Fibroblast of lung (primary cell): ENCODE data around the gene PREP.

ENCODE experiments used
- EZH2 ChIP-seq: IDR thresholded peaks from 2 replicates; pipeline ENCODE4 v1.5.1; 2012; ENCODE audit warnings: low read length, control low read depth, mild to moderate bottlenecking; ENCODE audit errors: missing control alignments
- TF ChIP-seq, protein P1 (sequence below), 2 donors: IDR thresholded peaks in 1 of 2; conservative IDR thresholded peaks in 1 of 2; 1 replicate in 1 of 2; 2 replicates in 1 of 2; pipeline ENCODE4 v1.5.1; 2011 to 2012; ENCODE audit warnings: low read length in 2 of 2, control low read depth in 1 of 2, inconsistent platforms in 1 of 2, low read depth in 1 of 2, mild to moderate bottlenecking in 1 of 2

DNA sequence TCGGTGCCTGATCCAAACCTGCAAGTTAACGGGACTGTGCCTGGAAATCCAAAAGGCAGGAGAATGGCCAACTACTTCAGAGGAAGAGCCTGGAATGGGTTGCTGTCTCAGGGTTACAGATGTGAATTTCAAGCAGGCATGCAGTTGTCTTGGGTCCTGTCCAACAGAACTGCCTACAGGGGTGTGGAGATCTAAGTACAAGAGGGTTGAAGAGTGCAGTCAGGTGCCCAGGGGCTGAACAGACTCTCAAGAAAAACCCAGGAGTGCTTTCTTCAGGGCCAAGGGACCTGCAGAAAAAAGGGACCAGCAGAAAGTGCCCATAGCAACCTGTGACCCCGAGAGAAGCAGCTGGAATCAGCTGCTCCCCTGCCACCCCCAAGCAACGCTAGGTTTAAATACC is 71.0 kb downstream of the PREP start:
- TF ChIP-seq, protein P1, sequence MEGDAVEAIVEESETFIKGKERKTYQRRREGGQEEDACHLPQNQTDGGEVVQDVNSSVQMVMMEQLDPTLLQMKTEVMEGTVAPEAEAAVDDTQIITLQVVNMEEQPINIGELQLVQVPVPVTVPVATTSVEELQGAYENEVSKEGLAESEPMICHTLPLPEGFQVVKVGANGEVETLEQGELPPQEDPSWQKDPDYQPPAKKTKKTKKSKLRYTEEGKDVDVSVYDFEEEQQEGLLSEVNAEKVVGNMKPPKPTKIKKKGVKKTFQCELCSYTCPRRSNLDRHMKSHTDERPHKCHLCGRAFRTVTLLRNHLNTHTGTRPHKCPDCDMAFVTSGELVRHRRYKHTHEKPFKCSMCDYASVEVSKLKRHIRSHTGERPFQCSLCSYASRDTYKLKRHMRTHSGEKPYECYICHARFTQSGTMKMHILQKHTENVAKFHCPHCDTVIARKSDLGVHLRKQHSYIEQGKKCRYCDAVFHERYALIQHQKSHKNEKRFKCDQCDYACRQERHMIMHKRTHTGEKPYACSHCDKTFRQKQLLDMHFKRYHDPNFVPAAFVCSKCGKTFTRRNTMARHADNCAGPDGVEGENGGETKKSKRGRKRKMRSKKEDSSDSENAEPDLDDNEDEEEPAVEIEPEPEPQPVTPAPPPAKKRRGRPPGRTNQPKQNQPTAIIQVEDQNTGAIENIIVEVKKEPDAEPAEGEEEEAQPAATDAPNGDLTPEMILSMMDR (conservative IDR thresholded peaks at IDR 0.05 in 1 of 2, IDR thresholded peaks at IDR 0.05 in 1 of 2; ENCODE audit: low read depth in 1 of 2, low read length in 2 of 2) = no peak
- TF ChIP-seq EZH2 = no peak
